ENCODE data around the gene SMIM9. TPM values are rescaled to one million over a fixed set of nuclear protein-coding genes. Genes with fewer than 3 reads are reported as not detected.

The SMIM9 gene
- total and polyA plus RNA-seq, 9 of the 15 experiments (the other 6 are each of a cell fraction or from before 2014, with no cell fraction given), result 0.08 TPM; not detected in 8

DNA sequence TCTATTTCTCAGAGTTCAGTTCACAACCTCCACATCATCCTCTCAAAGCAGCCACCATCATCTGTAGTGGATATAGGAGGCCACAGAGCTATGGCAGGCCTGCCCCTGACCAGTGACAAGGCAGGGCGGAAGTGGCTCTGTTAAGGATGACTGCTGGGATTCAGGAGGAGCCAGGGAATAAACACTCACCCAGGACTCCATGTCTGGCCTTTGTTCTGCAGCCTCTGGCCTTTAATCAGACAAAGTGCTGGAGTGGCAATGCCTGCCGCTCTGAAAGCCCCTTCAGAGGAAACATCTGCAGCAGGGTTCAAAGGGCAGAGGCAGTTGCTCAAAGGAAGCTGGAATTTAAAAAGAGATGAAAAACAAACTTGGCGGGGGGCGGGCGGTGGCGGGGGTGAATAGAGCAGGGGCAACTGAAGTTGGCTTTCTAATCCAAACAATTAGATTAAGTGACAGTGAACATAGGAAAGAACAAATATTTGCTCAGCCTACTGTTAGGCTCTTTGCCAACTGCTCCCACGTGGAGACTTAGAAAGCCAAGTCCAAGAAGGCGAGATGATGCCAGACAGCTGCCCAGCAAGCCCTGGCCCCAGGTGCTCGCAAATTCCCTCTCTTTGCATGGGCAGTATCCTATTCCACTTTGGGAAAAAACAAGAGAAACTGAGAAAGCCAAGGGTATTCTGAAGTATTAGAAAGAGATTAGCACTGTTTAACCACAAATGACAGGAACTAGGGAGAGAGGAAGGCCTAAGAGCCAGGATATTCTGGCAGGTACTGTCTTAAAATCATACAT is 34.7 kb downstream of the SMIM9 start (continued):
- TF ChIP-seq, protein P1, sequence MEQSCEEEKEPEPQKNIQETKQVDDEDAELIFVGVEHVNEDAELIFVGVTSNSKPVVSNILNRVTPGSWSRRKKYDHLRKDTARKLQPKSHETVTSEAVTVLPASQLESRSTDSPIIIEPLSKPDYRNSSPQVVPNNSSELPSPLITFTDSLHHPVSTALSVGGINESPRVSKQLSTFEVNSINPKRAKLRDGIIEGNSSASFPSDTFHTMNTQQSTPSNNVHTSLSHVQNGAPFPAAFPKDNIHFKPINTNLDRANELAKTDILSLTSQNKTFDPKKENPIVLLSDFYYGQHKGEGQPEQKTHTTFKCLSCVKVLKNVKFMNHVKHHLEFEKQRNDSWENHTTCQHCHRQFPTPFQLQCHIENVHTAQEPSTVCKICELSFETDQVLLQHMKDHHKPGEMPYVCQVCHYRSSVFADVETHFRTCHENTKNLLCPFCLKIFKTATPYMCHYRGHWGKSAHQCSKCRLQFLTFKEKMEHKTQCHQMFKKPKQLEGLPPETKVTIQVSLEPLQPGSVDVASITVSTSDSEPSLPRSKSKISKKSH (CRISPR knock-in tag; IDR thresholded peaks at IDR 0.05), result no peak
- 0 out of 2 replicates have a peak, but pooled peaks have one; percentile 54 for TF ChIP-seq ZNF311 (CRISPR knock-in tag; IDR thresholded peaks at IDR 0.05)
- no peak for TF ChIP-seq MTA1 (IDR thresholded peaks at IDR 0.05; ENCODE audit: borderline replicate concordance)
- TF ChIP-seq BRD4 (IDR thresholded peaks at IDR 0.05), result peak; percentile 36; the same call in 1 of the 2 replicates
- TF ChIP-seq, protein P2, sequence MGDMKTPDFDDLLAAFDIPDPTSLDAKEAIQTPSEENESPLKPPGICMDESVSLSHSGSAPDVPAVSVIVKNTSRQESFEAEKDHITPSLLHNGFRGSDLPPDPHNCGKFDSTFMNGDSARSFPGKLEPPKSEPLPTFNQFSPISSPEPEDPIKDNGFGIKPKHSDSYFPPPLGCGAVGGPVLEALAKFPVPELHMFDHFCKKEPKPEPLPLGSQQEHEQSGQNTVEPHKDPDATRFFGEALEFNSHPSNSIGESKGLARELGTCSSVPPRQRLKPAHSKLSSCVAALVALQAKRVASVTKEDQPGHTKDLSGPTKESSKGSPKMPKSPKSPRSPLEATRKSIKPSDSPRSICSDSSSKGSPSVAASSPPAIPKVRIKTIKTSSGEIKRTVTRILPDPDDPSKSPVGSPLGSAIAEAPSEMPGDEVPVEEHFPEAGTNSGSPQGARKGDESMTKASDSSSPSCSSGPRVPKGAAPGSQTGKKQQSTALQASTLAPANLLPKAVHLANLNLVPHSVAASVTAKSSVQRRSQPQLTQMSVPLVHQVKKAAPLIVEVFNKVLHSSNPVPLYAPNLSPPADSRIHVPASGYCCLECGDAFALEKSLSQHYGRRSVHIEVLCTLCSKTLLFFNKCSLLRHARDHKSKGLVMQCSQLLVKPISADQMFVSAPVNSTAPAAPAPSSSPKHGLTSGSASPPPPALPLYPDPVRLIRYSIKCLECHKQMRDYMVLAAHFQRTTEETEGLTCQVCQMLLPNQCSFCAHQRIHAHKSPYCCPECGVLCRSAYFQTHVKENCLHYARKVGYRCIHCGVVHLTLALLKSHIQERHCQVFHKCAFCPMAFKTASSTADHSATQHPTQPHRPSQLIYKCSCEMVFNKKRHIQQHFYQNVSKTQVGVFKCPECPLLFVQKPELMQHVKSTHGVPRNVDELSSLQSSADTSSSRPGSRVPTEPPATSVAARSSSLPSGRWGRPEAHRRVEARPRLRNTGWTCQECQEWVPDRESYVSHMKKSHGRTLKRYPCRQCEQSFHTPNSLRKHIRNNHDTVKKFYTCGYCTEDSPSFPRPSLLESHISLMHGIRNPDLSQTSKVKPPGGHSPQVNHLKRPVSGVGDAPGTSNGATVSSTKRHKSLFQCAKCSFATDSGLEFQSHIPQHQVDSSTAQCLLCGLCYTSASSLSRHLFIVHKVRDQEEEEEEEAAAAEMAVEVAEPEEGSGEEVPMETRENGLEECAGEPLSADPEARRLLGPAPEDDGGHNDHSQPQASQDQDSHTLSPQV (IDR thresholded peaks at IDR 0.05), result peak; percentile 51
- no peak for TF ChIP-seq FOXP1 (CRISPR knock-in tag; IDR thresholded peaks at IDR 0.05)
- peak; percentile 68; the same call in 1 of the 2 replicates for TF ChIP-seq SPI1 (IDR thresholded peaks at IDR 0.05; ENCODE audit: borderline replicate concordance, low read depth, low read length)
- TF ChIP-seq ZNF3 (CRISPR knock-in tag; IDR thresholded peaks at IDR 0.05), result no peak
- no peak for TF ChIP-seq KHSRP (IDR thresholded peaks at IDR 0.05)
- no peak for TF ChIP-seq ZNF354B (CRISPR knock-in tag; IDR thresholded peaks at IDR 0.05)
- no peak for TF ChIP-seq ZNF140 (CRISPR knock-in tag; IDR thresholded peaks at IDR 0.05)
- TF ChIP-seq ESRRB (CRISPR knock-in tag; IDR thresholded peaks at IDR 0.05; ENCODE audit: borderline replicate concordance), result no peak
- TF ChIP-seq SMARCA5 (IDR thresholded peaks at IDR 0.05), result 0 out of 2 replicates have a peak, but pooled peaks have one; percentile 16
- no peak for TF ChIP-seq MEIS2 (IDR thresholded peaks at IDR 0.05; ENCODE audit: partially characterized antibody)
- no peak for TF ChIP-seq HIVEP1 (CRISPR knock-in tag; IDR thresholded peaks at IDR 0.05)
- peak; percentile 26 for TF ChIP-seq TBP (optimal IDR thresholded peaks at IDR 0.05; ENCODE audit: low read depth, low read length)
- no peak for TF ChIP-seq FOXK1 (CRISPR knock-in tag; IDR thresholded peaks at IDR 0.05; ENCODE audit: borderline replicate concordance)
- TF ChIP-seq RCOR1 (IDR thresholded peaks at IDR 0.05; ENCODE audit: borderline replicate concordance in 1 of 2, low read depth in 2 of 2, low read length in 2 of 2), result peak in 1 of 2 experiments; percentile 3; a peak in 1 of 4 replicates
- peak; percentile 59; the same call in 1 of the 2 replicates for TF ChIP-seq NR2C1 (IDR thresholded peaks at IDR 0.05)
- TF ChIP-seq NR2C1 (tag; IDR thresholded peaks at IDR 0.05), result peak; percentile 52; the same call in 1 of the 2 replicates
- TF ChIP-seq, protein P3, sequence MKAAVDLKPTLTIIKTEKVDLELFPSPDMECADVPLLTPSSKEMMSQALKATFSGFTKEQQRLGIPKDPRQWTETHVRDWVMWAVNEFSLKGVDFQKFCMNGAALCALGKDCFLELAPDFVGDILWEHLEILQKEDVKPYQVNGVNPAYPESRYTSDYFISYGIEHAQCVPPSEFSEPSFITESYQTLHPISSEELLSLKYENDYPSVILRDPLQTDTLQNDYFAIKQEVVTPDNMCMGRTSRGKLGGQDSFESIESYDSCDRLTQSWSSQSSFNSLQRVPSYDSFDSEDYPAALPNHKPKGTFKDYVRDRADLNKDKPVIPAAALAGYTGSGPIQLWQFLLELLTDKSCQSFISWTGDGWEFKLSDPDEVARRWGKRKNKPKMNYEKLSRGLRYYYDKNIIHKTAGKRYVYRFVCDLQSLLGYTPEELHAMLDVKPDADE (conservative IDR thresholded peaks at IDR 0.05; ENCODE audit: control insufficient read depth, low read depth, low read length), result no peak
- no peak for TF ChIP-seq YBX1 (IDR thresholded peaks at IDR 0.05)
- TF ChIP-seq ESRRA (IDR thresholded peaks at IDR 0.05; ENCODE audit: borderline replicate concordance, low read depth), result no peak
- no peak for TF ChIP-seq ATF1 (CRISPR knock-in tag; IDR thresholded peaks at IDR 0.05)
- TF ChIP-seq ATF1 (tag; IDR thresholded peaks at IDR 0.05), result peak; percentile 52; the same call in 1 of the 2 replicates

Measured in K562 (cell line).